ENCODE data around the gene PFKFB4. TPM values are rescaled to one million over a fixed set of nuclear protein-coding genes. Genes with fewer than 3 reads are reported as not detected.
"Not testable (repeated sequence)": the region's sequence is repeated elsewhere in the genome, so short reads cannot be mapped to it uniquely, and the experiment has no call there.

PFKFB4 gene
- total and polyA plus RNA-seq, 2 of the 8 experiments (the other 6 are each of a cell fraction or from before 2014, with no cell fraction given) = 10.7 to 20.1 TPM

- TF ChIP-seq, protein P1, sequence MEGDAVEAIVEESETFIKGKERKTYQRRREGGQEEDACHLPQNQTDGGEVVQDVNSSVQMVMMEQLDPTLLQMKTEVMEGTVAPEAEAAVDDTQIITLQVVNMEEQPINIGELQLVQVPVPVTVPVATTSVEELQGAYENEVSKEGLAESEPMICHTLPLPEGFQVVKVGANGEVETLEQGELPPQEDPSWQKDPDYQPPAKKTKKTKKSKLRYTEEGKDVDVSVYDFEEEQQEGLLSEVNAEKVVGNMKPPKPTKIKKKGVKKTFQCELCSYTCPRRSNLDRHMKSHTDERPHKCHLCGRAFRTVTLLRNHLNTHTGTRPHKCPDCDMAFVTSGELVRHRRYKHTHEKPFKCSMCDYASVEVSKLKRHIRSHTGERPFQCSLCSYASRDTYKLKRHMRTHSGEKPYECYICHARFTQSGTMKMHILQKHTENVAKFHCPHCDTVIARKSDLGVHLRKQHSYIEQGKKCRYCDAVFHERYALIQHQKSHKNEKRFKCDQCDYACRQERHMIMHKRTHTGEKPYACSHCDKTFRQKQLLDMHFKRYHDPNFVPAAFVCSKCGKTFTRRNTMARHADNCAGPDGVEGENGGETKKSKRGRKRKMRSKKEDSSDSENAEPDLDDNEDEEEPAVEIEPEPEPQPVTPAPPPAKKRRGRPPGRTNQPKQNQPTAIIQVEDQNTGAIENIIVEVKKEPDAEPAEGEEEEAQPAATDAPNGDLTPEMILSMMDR (IDR thresholded peaks at IDR 0.05; ENCODE audit: control extremely low read depth in 1 of 3, insufficient read depth in 1 of 3, low read depth in 1 of 3, low read length in 3 of 3) = no peak
- no peak for TF ChIP-seq KDM4A (IDR thresholded peaks at IDR 0.05; ENCODE audit: low read depth, low read length, severe bottlenecking)
Observed at GRCh38 chr3:48486952-48487351, 69.7 kb downstream of the PFKFB4 start (continued).

DNA sequence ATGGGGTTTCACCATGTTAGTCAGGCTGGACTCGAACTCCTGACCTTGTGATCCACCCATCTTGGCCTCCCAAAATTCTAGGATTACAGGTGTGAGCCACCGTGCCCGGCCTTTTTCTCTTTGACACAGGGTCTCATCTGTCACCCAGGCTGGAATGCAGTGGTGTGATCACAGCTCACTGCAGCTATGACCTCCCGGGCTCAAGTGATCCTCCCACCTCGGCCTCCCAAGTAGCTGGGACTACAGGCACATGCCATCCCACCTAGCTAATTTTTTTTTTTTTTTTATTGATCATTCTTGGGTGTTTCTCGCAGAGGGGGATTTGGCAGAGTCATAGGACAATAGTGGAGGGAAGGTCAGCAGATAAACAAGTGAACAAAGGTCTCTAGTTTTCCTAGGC lies 73.8 kb downstream of the PFKFB4 start:
- H3K4me3 ChIP-seq (ENCODE audit: extremely low read depth in 1 of 4, insufficient read depth in 2 of 4, low read depth in 3 of 4, low read length in 4 of 4); H3K18ac ChIP-seq (ENCODE audit: extremely low read depth, low read length); H2BK12ac ChIP-seq (ENCODE audit: low read depth, low read length); H2BK15ac ChIP-seq (ENCODE audit: low read length); H3K23me2 ChIP-seq (ENCODE audit: low read depth, low read length); H3K56ac ChIP-seq (replicated peaks; ENCODE audit: insufficient read length, low read depth, low read length); H3K79me1 ChIP-seq (ENCODE audit: low read depth, low read length); H3K23ac ChIP-seq (ENCODE audit: insufficient read length); H2AFZ ChIP-seq (ENCODE audit: low read length); H3K27ac ChIP-seq (ENCODE audit: low read depth, low read length); H3K4me2 ChIP-seq (ENCODE audit: insufficient read depth in 1 of 2, low read depth in 2 of 2, low read length in 2 of 2); H3K9me3 ChIP-seq (ENCODE audit: insufficient read depth in 2 of 2, low read depth in 1 of 2, low read length in 1 of 2); H2BK20ac ChIP-seq (ENCODE audit: low read length); H2BK120ac ChIP-seq (replicated peaks; ENCODE audit: low read depth, low read length); H3K14ac ChIP-seq (ENCODE audit: insufficient read length); H4K20me1 ChIP-seq (replicated peaks in 1 of 2; ENCODE audit: control insufficient read depth in 1 of 2, insufficient read depth in 2 of 2, low read length in 2 of 2); H3K4me1 ChIP-seq (replicated peaks in 1 of 4; ENCODE audit: control insufficient read depth in 3 of 4, insufficient read depth in 4 of 4, low read length in 3 of 4); FAIRE-seq; H2AK5ac ChIP-seq (ENCODE audit: low read depth, low read length); H4K8ac ChIP-seq (ENCODE audit: extremely low read depth, insufficient read depth, low read length); H4K5ac ChIP-seq (ENCODE audit: insufficient read length, low read depth, low read length); H3K79me2 ChIP-seq (ENCODE audit: control insufficient read depth in 1 of 2, insufficient read depth in 2 of 2, low read length in 2 of 2); H2BK5ac ChIP-seq (ENCODE audit: low read depth, low read length); DNase-seq (ENCODE audit: low read depth in 1 of 2, low spot score in 2 of 2); H3K9ac ChIP-seq (replicated peaks in 1 of 4; ENCODE audit: extremely low read depth in 1 of 4, low read depth in 3 of 4, low read length in 3 of 4); H3K27me3 ChIP-seq (replicated peaks in 1 of 4; ENCODE audit: control insufficient read depth in 3 of 4, extremely low read depth in 1 of 4, insufficient read depth in 3 of 4, low read length in 3 of 4); H3K36me3 ChIP-seq (ENCODE audit: control insufficient read depth in 2 of 4, insufficient read depth in 4 of 4, low read length in 3 of 4); H3K4ac ChIP-seq (replicated peaks; ENCODE audit: insufficient read length, low read depth, low read length); H4K91ac ChIP-seq (replicated peaks; ENCODE audit: insufficient read length, low read length): not testable (repeated sequence)
- ChIA-PET POLR2A (ENCODE audit: partially characterized antibody) (interaction anchor here (1.1 to 3.0 kb wide), 2 partner anchors 9 to 27 kb away, joined by 4 to 18 read pairs; no protein-coding TSS in a partner anchor), CTCF (ENCODE audit: partially characterized antibody) (interaction anchor here (0.7 to 1.2 kb wide), 4 partner anchors 10 to 82 kb away, joined by 3 to 6 read pairs (median 4); no protein-coding TSS in a partner anchor)
- WGBS, 2 experiments (ENCODE audit: extremely low coverage in 1 of 2, insufficient coverage in 1 of 2, insufficient read length in 1 of 2, insufficient replicate concordance in 2 of 2, low coverage in 1 of 2, low lambda C conversion rate in 2 of 2, missing lambda C conversion rate in 1 of 2) = 89% methylated on average over 5 of the region's 6 CpGs; no CpG with 5 or more reads in 1 of the 2 experiments

All from H1 (cell line).